NT2/D1 (cell line): ENCODE results near the gene BICDL1.

ENCODE experiments used
- DNase-seq: peaks from one replicate; pipeline ENCODE4 v3.0.0-alpha.2; 2011; ENCODE audit warnings: low read depth, low spot score
- H3K27me3 ChIP-seq: 2 replicates; pipeline ENCODE4 v1.6.0; 2011; ENCODE audit warnings: mild to moderate bottlenecking; ENCODE audit not compliant: insufficient read length, insufficient read depth
- H3K36me3 ChIP-seq: 2 replicates; pipeline ENCODE4 v1.6.1; 2011; ENCODE audit warnings: mild to moderate bottlenecking, low read length, mixed read lengths; ENCODE audit not compliant: insufficient read depth, insufficient read length
- H3K4me1 ChIP-seq: 2 replicates; pipeline ENCODE4 v1.5.1; 2011; ENCODE audit not compliant: insufficient read depth, insufficient read length
- H3K4me3 ChIP-seq: 2 replicates; pipeline ENCODE4 v1.5.1; 2011; ENCODE audit warnings: low read depth; ENCODE audit not compliant: insufficient read length
- H3K9ac ChIP-seq: 2 replicates; pipeline ENCODE4 v1.6.0; 2011; ENCODE audit warnings: low read depth; ENCODE audit not compliant: insufficient read length
- H3K9me3 ChIP-seq: 2 replicates; pipeline ENCODE4 v1.5.1; 2011; ENCODE audit warnings: mild to moderate bottlenecking, low read length; ENCODE audit not compliant: insufficient read depth
- SUZ12 ChIP-seq: IDR thresholded peaks from 2 replicates; pipeline ENCODE4 v1.6.1; 2011; ENCODE audit not compliant: insufficient read length, insufficient read depth; ENCODE audit errors: extremely low read depth
- YY1 ChIP-seq: IDR thresholded peaks from 2 replicates; pipeline ENCODE4 v1.6.1; 2011; ENCODE audit not compliant: insufficient read length, insufficient read depth
- ZNF274 ChIP-seq: IDR thresholded peaks from 2 replicates; pipeline ENCODE4 v1.6.1; 2011; ENCODE audit warnings: mild to moderate bottlenecking, low read depth, low read length

Gene BICDL1

GRCh38 chr12:119988472-119989360, at the start of gene BICDL1:
Gene BICDL1, plus strand, starts transcription at chr12:119989236. Its CDS starts 633 bp downstream, at chr12:119989869.
- H3K27me3 ChIP-seq: peaks cover 40% of the 10 kb centered on the region
- H3K4me1 ChIP-seq: peaks cover 9% of the 10 kb centered on the region
- DNase-seq: peak; percentile 97
- TF ChIP-seq YY1 (no peak), ZNF274 (no peak), SUZ12 (no peak)
- peak within 1 kb of the TSS; percentile 73 for H3K4me3 ChIP-seq
- peak within 1 kb of the TSS; percentile 87 for H3K9ac ChIP-seq
- peaks cover 5% of the 10 kb centered on the region; the same call in 1 of the 2 replicates for H3K9me3 ChIP-seq
- H3K36me3 ChIP-seq: no peaks in the 10 kb centered on the region

- no peaks in the 10 kb centered on the region for H3K9me3 ChIP-seq
- DNase-seq: no peak
- no peaks in the 10 kb centered on the region for H3K27me3 ChIP-seq
- H3K9ac ChIP-seq: no peak overlapping the region
- TF ChIP-seq ZNF274 (no peak), SUZ12 (no peak), YY1 (no peak)
- no peaks in the 10 kb centered on the region for H3K36me3 ChIP-seq
- H3K4me3 ChIP-seq: no peak overlapping the region
- H3K4me1 ChIP-seq: peaks cover 4% of the 10 kb centered on the region
These were observed 48.1 kb upstream of the BICDL1 start for GRCh38 chr12:119940897-119941296.

- no peak overlapping the region for H3K9ac ChIP-seq
- no peaks in the 10 kb centered on the region for H3K9me3 ChIP-seq
- H3K4me3 ChIP-seq: no peak overlapping the region
- H3K4me1 ChIP-seq: peaks cover 4% of the 10 kb centered on the region
- no peaks in the 10 kb centered on the region for H3K27me3 ChIP-seq
- DNase-seq: no peak
- TF ChIP-seq YY1: no peak
- no peak for TF ChIP-seq SUZ12
- no peak for TF ChIP-seq ZNF274
- H3K36me3 ChIP-seq: no peaks in the 10 kb centered on the region
These were observed 46.6 kb upstream of the BICDL1 start for GRCh38 chr12:119942386-119942785.

GRCh38 chr12:119946213-119946612, 42.8 kb upstream of the BICDL1 start:
- no peak for DNase-seq

GRCh38 chr12:119949145-119949544, 39.9 kb upstream of the BICDL1 start:
- Histone ChIP-seq H3K4me3 (no peak overlapping the region), H3K9me3 (no peaks in the 10 kb centered on the region)

More at GRCh38 chr12:119946213-119946612, 42.8 kb upstream of the BICDL1 start:
- H3K9me3 ChIP-seq: no peaks in the 10 kb centered on the region
- H3K9ac ChIP-seq: no peak overlapping the region
- TF ChIP-seq YY1 (no peak), ZNF274 (no peak), SUZ12 (no peak)
- no peaks in the 10 kb centered on the region for H3K4me1 ChIP-seq
- H3K4me3 ChIP-seq: no peak overlapping the region
- H3K36me3 ChIP-seq: no peaks in the 10 kb centered on the region
- H3K27me3 ChIP-seq: no peaks in the 10 kb centered on the region

GRCh38 chr12:119949594-119949993, 39.4 kb upstream of the BICDL1 start:
- H3K36me3 ChIP-seq: no peaks in the 10 kb centered on the region
- DNase-seq: no peak
- H3K27me3 ChIP-seq: no peaks in the 10 kb centered on the region
- no peak overlapping the region for H3K4me3 ChIP-seq
- TF ChIP-seq YY1 (no peak), ZNF274 (no peak), SUZ12 (no peak)
- H3K9me3 ChIP-seq: no peaks in the 10 kb centered on the region
- H3K4me1 ChIP-seq: no peaks in the 10 kb centered on the region
- no peak overlapping the region for H3K9ac ChIP-seq

More at GRCh38 chr12:119949145-119949544, 39.9 kb upstream of the BICDL1 start:
- Histone ChIP-seq H3K4me1 (no peaks in the 10 kb centered on the region), H3K27me3 (no peaks in the 10 kb centered on the region), H3K9ac (no peak overlapping the region), H3K36me3 (no peaks in the 10 kb centered on the region)
- DNase-seq: no peak
- TF ChIP-seq YY1 (no peak), SUZ12 (no peak), ZNF274 (no peak)

- Histone ChIP-seq H3K4me3 (no peak overlapping the region), H3K36me3 (no peaks in the 10 kb centered on the region), H3K9ac (no peak overlapping the region), H3K9me3 (peaks cover 25% of the 10 kb centered on the region), H3K4me1 (no peaks in the 10 kb centered on the region), H3K27me3 (no peaks in the 10 kb centered on the region)
- no peak for DNase-seq
- TF ChIP-seq YY1: no peak
- TF ChIP-seq SUZ12: no peak
- TF ChIP-seq ZNF274: no peak
These were observed 33.0 kb upstream of the BICDL1 start for GRCh38 chr12:119956047-119956446.
